SIG-M5 treated with dmso at 0.1 percent for 504 hours (cell line): ENCODE results near the gene TARS1.
A peak's percentile ranks its signal among the peaks of the same experiment; 100 is the strongest.

Experiments used
- DNase-seq: peaks from one replicate; lab custom pipeline; 2025; ENCODE audit not compliant: unreplicated experiment; lab: John Stamatoyannopoulos, UW

Gene TARS1

GRCh38 chr5:33438996-33439395 lies 1.8 kb upstream of the TARS1 start:
- DNase-seq, result peak; percentile 5

- DNase-seq, result peak; percentile 64
Observed at GRCh38 chr5:33439905-33440481, 772 bp upstream of the TARS1 start.

- DNase-seq, result peak; percentile 85
Observed at GRCh38 chr5:33441241-33442177, 744 bp downstream of the TARS1 start.

- no peak for DNase-seq
Observed at GRCh38 chr5:33444542-33444941, 3.8 kb downstream of the TARS1 start.

GRCh38 chr5:33445798-33446197 lies 5.0 kb downstream of the TARS1 start:
- no peak for DNase-seq

GRCh38 chr5:33448118-33448517 lies 7.4 kb downstream of the TARS1 start:
- DNase-seq, result no peak

- DNase-seq, result no peak
Observed at GRCh38 chr5:33457126-33457525, 16.4 kb downstream of the TARS1 start.

- no peak for DNase-seq
Observed at GRCh38 chr5:33457817-33458216, 17.1 kb downstream of the TARS1 start.

GRCh38 chr5:33460210-33460609 lies 19.4 kb downstream of the TARS1 start:
- DNase-seq, result no peak

- DNase-seq, result no peak
Observed at GRCh38 chr5:33462456-33462855, 21.7 kb downstream of the TARS1 start.

- DNase-seq, result peak; percentile 14
Observed at GRCh38 chr5:33465120-33465519, 24.4 kb downstream of the TARS1 start.

- DNase-seq, result no peak
Observed at GRCh38 chr5:33468775-33469435, 28.1 kb downstream of the TARS1 start.

- peak; percentile 40 for DNase-seq
Observed at GRCh38 chr5:33470544-33470943, 29.8 kb downstream of the TARS1 start.

- no peak for DNase-seq
Observed at GRCh38 chr5:33472805-33473409, 32.1 kb downstream of the TARS1 start.

- DNase-seq, result no peak
Observed at GRCh38 chr5:33474004-33474403, 33.2 kb downstream of the TARS1 start.

GRCh38 chr5:33474931-33475499 lies 34.2 kb downstream of the TARS1 start:
- no peak for DNase-seq

GRCh38 chr5:33475706-33476105 lies 34.9 kb downstream of the TARS1 start:
- DNase-seq, result peak; percentile 19

GRCh38 chr5:33476992-33477391 lies 36.2 kb downstream of the TARS1 start:
- DNase-seq, result no peak

GRCh38 chr5:33477816-33478215 lies 37.1 kb downstream of the TARS1 start:
- DNase-seq, result no peak

- no peak for DNase-seq
Observed at GRCh38 chr5:33479311-33479710, 38.5 kb downstream of the TARS1 start.

GRCh38 chr5:33480876-33481275 lies 40.1 kb downstream of the TARS1 start:
- no peak for DNase-seq
